ENCODE measurements around the gene MTRFR.
"Not testable (repeated sequence)": the region's sequence is repeated elsewhere in the genome, so short reads cannot be mapped to it uniquely, and the experiment has no call there.

Gene MTRFR

DNA sequence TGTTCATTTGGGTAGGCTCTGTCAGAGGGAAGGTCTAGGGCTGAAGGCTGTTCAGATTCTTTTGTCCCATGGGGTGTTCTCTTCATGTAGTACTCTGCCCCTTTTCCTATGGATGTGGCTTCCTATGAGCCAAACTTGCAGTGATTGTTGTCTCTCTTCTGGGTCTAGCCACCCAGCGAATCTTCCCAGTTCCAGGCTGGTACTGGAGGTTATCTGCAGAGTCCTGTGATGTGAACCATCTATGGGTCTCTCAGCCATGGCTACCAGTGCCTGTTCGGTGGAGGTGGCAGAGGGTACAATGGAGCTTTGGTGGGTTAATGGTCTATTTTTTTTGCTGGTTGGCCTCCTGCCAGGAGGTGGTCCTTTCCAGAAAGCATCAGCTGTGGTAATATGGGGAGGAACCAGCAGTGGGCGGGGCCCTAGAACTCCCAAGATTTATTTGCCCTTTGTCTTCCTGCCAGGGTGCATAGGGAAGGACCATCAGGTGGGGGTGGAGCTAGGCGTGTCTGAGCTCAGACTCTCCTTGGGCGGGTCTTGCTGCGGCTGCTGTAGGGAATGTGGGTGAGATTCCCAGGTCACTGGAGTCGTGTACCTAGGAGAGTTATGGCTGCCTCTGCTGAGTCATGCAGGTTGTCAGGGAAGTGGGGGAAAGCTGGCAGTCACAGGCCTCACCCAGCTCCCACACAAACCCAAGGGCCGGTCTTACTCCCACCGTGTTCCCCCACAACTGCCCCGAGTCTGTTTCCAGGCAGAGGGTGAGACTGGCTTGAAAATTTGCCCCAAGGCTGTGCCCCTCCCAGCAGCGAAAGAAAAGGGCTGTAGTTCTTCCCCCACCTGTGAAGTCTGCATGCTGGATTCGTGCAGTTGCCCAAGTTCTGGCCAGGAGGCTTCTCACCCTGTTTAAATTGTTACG, 17.5 kb downstream of the MTRFR start:
- no peak for DNase-seq

DNA sequence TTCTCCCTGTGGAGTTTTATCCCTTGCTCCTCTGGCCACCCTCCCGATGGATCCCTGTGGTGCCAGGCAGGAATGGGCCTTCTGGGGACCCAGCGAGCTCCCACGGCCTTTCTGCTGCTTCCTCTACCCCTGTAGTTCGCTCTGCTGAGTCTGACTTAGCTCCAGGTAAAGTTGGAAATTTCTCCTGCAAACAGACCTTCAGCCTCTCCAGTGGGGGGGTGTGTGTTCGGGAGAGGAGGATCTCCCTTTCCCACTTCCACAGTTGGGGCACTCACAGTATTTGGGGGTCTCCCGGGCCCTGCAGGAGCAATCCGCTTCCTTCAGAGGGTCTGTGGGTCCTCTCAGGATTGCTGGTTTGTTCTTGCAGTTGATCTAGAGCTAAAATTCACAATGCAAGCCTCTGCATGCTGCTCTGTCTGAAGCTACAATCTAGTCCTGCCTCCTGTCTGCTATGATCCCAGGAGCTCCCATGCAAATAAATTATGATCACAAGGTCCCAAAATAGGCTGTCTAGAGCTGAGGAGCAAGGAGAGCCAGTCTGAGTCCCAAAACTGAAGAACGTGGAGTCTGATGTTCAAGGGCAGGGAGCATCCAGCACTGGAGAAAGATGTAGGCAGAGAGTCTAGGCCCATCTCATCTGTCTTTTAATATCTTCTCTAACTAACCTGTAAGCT, 18.3 kb downstream of the MTRFR start:
- no peak for DNase-seq

DNA sequence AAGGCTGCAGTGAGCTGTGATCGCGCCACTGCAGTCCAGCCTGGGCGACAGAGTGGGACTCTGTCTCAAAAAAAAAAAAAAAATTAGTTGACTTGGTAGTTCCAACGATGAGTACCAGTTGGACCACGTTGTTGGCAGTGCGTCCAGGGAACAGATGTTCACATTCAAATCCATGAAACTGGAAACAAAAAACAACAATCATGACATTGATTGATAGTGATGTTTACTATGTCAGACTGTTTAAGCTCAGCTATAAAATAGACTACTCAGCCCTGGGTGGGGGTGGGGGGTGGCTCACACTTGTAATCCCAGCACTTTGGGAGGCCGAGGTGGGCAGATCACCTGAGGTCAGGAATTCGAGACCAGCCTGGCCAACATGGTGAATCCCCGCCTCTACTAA, 19.1 kb downstream of the MTRFR start:
- DNase-seq = not testable (repeated sequence)

DNA sequence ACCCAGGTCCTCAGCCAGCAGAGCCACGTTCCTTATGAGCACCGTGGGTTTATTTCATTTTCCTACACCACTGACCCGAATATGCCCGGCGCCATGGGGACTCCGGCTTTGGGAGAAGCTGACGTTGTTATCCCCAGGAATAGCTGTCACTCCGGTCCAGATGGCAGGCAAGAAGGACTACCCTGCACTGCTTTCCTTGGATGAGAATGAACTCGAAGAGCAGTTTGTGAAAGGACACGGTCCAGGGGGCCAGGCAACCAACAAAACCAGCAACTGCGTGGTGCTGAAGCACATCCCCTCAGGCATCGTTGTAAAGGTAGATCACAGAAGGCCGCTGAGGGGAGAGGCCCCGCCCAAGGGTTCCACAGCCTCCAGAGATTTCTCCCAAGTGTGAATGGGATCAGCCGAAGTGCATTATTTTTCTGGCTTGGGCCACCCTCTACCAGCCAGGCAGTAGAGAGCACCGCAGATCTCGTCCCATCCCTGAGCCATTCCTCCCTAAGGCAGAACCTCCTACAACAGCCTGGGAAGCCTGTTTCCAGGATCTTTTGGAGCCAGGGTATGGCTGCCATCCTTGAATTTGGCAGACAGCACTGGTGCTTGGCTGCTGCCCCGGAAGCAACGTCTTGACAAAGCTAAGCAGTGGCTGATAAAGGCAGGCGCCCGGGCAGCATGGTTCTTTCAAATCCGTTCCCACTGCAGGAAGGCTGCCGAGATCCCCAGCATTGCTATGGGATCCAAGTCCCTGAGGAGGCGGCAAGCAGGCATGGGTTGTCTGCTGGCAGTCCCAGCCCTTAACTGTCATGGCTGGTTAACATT, 20.6 kb downstream of the MTRFR start:
- no peak for DNase-seq

DNA sequence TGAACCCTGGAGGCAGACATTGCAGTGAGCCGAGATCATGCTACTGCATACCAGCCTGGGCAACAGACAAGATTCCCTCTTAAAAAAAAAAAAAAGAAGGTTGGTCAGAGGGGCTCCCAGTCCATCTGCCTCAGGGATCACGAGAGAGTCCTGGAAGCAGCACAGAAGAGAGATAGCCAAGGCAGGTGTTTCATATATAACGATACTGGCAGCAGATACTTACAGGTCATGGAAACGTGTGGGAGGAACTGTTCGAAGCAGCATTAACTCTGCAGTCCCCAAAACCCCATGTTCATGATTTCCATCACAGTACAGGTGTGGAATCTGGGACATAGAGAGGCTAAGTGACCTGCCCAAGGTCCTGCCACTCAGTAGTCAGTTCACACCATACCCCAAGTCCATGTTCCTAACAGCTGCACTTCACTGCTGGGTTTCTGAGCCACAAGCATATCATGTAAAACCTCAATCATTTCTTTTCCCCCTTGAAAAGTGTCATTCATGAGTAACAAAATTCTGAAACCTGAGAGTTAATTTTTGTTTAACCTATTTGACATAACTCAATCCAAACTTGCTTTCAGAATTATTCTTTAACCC, 21.7 kb downstream of the MTRFR start:
- no peak for DNase-seq

DNA sequence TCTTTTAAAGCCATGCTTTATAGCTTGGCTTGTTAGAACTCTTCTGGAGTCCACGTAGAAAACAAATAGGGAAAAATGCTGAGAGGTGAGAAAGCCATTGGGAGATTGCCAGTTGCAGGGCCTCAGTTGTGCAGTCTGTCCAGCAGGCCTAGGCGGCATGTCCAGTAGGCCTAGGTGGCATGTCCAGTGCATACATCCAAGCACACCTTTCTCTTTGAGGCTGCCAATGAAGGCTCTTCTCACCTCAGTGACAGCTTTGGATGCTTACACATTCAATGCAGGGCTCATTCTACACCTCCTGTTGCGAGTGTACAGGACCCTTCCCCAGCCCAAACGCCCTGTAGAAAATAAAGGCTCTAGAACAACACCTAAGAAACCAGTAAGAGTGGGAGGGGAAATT, 25.4 kb downstream of the MTRFR start:
- no peak for DNase-seq

DNA sequence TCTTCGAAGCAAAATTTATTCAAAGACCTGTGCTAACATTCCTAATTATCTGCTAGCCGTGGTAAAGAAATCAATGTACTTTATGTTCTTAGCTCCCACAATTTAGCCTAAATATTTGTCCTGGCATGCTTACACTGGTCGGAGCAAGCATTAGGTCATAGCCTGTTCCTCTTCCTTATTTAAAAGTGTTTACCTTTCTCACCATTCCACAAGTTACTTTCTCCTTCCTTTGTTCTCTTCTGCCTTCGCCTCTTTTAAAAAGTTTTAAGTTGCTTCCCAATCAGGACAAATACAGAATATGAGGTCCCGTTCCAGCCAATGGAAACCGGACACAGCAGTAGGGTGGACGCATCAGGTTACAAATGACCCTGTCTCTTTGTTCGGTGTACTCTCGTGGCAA, 26.8 kb downstream of the MTRFR start:
- no peak for DNase-seq

DNA sequence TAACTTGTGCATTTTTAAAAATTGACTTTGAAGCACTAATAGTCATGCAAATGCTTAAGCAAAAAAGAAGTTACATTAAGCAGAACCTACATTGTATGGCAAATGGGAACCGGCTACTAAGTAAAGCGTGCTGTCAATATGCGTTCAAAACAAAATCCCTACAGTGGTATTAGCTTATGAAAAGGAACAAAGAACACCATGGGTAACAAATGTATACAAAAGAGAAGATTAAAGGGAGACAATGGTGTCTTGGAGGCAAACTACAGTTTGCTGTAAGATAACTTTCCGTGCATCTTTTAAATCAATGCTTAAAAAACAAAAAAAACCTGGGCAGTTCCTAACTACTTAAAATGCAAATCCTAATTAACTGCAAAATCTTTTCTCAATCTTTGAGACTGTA, 28.0 kb downstream of the MTRFR start:
- no peak for DNase-seq

DNA sequence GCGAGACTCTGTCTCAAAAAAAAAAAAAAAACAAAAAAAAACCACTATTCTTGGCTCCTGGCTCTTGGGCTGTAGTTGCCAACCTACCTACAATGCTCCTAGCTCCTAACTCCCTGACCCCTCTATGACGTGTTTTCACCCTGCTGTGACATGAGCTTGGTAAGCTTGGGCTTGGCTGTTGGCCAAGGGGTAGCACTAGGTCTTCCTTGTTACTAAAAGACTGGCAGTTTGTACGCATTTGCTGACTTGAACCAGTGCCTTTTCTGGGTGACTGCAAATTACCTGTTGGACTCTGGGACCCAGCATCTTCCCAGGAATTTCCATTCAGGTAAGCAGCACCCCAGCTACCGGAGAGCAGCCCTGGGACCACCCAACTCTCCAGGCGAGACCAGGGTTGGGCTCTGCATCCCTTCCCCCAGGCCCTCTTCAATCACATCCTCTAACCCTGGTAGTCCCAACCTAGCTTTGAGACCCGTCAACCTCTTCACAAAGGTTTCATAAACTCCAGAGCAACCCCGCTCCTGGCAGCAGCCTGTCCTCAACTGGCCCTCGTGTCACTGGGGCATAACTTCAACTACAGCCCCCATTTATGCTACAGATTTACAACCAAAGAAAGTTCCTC, 30.1 kb downstream of the MTRFR start:
- DNase-seq = no peak

DNA sequence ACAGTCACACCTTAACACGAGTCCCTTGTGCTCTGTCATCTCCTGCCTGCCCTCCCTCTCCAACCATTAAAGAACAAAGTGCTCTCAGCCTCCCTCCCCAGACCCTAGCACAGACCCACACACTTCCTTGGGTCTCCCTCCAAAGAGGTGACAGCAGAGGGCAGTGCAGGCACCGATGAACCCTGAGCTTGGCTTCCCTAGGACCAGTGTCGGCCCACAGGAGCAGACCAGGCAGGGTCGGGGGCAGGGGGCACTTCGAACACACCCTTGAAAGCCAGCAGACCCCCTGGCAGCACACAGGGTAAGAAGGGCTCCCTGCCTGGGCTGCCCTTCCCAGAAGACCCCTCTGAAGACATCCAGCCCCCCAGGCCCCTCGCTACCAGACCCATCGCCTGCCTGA, 31.4 kb downstream of the MTRFR start:
- DNase-seq = no peak

DNA sequence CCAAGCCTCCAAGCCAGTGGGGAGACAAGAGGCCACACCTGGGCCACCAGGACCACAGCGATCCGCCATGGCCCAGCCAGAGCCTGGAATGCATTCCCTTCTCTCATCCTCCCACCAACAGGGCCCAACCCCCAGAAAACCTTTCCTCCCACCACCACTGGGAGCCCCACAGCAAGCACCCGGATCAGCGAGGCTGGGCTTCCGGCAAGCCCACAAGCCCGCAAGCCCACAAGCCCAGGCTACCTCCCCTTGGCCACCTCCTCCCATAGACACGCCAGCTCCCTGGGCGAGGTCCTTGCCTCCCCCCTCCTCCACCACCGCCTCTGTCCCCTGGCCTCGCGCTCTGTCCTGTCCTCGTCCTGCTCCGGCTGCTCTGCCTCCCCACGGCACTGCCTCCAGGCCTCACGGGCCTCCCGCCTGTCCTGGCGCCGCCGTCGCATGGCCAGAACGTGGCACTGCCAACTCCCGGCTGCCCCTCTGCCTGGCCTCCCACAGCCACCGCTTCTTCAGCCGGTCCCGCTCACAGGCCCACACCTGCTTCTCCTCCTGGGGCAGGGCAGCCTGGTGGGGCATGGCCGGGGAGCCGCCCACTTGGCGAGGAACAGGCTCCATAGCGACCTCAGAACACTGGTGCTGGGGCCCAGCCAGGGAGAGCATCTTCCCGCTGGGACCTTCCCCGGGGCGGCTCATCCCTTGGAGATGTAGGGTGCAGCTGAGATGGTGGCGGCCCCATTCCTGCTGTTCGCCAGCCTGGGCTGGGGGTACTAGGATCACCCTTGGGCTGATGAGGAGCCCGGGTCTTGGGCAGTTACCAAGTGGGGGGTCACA, 32.8 kb downstream of the MTRFR start:
- no peak for DNase-seq

DNA sequence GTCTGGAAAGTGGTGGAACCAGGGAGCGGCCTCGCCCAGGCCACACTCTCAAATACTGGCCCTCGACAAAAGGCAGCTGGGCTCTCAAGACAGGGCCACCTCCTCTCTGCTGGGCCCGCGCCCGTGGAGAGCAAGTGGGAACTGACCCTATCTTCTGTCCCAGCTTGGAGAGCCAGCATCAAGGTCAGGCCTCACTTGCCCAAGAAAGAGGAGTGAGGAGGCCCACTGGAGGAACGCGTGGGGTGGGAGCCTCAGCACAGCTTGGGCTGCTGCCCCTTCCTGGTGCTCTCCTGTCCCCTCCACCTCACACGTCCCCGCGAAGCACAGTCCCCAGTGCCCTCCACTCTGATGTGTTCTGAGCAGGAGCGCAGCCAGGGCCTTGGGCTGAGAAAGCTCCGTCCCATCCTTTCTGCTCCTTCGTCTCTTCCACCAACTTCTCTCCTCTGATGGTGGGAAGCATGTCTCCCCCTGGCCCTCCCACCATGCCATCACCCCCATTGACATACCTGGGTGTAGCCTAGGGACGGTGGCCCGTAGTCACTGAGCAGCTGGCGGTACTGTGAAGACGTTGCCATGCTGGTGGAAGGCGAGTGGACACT, 33.5 kb downstream of the MTRFR start:
- DNase-seq = no peak

DNA sequence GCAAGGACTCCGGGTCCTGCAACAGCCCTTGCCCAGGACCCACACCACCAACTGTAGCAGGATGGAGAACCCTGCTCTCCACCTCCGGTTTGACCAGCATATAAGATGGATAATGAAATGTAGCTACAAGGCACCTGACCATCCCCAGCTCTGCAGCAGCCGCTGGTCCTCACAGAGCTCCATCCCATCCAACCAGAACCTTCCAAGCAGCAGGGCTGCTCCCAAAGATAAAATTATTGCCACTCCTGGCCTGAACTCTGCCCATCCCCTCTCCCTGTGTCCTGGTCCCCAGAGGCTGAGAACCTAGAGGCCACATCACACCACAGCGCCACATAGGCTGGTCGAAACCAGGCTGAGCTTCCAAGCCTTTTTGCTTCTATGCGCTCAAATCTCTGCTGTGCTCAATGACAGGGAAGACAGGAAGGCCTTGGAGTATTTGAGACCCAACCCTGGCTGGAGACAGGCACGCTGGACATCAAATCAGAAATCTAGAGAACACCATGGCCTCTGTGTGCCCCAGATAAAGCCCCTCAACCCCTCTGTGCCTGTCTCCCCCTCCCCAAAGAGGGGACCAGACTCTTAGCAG, 34.2 kb downstream of the MTRFR start:
- no peak for DNase-seq

DNA sequence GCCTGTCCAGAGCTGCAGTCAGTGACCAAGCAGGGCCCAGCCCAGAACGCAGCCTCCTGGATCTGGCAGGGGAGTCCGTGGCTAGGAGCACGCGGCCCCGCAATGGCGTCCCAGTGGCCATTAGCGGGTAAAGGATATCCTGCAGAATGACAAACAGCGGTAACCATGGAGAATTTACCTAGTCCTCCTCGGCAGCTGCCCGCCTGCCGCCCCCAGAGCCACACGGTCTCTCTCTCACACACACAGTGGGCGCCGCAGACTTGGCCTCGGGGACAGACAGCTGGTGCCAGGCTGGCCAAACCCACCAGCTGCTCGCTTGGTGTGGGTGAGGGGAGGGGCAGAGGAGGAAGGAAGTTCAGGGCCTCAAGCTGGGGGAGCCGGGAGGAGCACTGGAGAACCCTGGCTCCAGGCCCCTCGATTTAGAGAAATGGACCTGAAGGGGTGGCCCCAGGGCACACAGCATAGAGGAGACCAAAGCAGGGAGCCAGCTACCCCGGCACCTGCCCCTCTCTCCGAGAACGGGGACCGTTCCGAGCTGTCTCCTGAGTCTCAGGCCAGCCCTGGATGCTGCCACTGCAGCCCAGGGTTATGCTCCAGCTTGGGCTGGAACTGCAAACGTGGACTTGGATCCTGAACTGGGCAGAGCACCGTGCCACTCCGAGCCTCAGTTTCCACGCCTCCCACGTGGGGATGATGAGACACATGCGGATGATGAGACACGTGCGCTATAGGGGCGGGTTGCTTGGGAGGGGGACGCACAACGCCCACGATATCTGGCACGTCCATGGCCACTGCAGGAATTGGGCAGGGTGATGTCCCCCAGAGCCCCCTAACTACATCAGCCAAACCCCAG, 35.0 kb downstream of the MTRFR start:
- DNase-seq = no peak

DNA sequence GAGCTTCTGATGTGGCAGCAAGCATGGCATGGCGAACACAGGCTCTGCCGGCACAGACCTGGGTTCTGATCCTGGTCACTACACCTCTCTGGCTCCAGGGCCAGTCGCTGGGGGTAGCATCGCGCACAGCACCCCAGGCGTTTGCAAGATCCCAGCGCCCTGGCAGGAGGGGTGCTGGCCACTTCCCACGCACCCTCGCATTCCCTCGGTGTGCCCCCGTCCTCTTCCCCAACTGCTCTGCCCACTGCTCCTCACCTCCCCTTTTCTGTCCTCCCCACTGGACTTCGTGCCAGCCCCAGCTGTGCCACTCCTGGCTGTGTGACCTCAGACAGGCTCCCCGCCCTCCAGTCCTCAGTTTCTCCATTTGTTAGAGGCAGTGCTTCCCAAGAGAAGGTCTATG, 35.6 kb downstream of the MTRFR start:
- no peak for DNase-seq

DNA sequence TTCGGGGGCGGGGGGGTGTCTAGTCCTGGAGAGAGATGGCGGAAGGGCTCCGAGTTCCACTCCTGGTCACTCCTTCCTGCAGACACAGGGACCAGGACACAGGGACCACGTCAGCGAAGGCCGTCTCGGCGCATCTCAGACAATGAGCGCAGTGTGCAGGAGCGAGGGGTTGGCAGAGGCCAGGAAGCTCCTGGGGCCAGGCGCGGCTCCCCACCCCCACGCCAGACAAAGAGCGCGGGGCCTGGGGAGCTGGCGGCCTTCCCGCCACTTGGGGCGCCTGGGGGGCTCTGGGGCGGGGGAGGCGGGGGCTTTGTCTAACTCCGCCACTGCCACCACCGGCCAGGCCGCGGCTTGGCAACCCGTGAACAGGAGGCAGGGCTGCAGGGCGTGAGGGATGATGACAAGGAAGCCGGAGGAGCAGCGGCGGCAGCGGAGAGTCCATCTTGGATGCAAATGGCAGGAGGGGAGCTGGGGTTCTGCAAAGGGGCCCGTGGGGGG, 36.2 kb downstream of the MTRFR start:
- DNase-seq = peak; percentile 32 to 45

DNA sequence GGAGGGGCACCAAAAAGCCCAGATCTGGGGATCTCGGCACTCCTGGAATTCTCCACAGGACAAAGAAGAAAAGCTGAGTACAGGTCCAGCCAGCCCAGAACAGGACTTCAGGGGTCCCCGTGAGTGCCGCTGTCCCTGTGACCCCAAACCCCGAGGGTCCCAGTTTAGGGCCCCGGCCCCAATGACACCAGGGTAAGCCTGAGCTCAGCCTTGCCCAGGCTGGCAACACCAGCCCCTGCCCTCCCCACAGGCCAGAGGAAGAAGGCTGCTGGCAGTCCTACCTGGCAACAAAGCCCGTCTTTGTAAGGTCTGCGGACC, 36.6 kb downstream of the MTRFR start:
- DNase-seq = no peak

DNA sequence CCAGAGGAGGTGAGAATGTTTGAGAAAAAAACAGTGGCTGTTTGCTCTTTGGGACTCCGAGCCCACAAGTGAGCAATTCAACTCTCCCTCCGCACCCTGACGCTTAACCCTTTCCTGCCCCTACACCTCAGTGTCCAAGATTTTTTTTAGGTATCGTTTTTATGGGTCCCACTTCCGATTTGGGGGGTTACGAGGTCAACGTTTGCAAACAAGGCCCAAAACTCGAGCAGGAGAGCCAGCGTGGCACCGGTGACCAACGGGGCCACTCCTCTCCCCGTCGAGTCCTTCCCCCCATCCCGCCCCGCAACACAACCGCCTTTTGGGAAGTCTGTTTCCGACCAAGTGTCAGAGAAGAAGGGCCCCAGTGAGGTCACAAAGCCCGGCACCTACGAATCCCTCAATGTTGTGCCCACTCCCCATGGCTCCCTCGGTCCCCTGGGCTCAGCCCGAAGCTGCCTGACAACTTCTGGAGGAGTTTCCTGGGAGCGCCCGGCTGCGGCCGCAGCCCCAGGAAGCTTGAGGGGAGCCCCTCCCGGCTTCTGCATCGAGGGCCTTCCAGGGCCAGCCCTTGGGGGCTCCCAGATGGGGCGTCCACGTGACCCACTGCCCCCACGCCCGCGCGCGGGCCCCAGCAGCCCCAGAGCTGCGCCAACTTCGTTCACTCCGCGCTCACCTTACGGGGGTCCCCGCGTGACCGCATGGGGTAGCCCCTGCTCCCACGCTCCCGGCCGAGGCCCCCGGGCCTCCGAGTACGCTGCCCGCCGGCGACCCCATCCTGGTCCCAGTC, 37.2 kb downstream of the MTRFR start:
- DNase-seq = peak in 1 of 2 donors; percentile 32
